GM19238 (cell line): ENCODE data around the gene COL16A1.

Experiments
- DNase-seq: peaks from one replicate; pipeline ENCODE4 v3.0.0; 2011; ENCODE audit warnings: low spot score; ENCODE audit not compliant: insufficient read length

COL16A1 gene

DNA sequence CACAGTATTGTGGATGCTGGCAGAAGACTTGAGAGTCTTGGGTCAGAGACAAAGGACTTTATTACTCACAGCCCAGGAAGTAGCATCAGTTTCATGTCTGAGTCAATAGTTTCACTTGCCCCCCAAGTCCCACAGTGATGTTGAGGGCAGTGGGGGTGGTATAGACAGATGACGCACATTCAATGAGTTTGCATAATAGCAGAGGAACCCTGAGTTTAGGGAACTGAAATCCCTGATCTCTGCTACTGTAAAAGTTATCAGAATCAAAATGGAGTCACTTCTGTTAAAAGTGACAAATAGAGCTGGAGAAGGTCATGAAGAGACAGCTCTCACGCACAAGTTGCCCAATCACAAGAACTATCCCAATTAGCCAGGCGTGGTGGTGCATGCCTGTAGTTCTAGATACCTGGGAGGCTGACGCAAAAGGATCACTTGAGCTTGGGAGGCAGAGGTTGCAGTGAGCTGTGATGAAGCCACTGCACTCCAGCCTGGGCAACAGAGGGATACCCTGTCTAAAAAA is 97.8 kb downstream of the COL16A1 start:
- peak; percentile 74 for DNase-seq
